ENCODE data around the gene PPP1R15B. TPM values are rescaled to one million over a fixed set of nuclear protein-coding genes. Genes with fewer than 3 reads are reported as not detected.

PPP1R15B gene
- total RNA-seq, 1 donor from 2014 or later, result 132 TPM

- DNase-seq (ENCODE audit: low spot score), result no peak
Measured at GRCh38 chr1:204421441-204421840, 9.8 kb upstream of the PPP1R15B start.

- DNase-seq (ENCODE audit: low spot score), result no peak
Measured at GRCh38 chr1:204420039-204421004, 8.7 kb upstream of the PPP1R15B start.

GRCh38 chr1:204419064-204419403 is 7.4 kb upstream of the PPP1R15B start:
- no peak for DNase-seq (ENCODE audit: low spot score)

- DNase-seq (ENCODE audit: low spot score), result no peak
Measured at GRCh38 chr1:204418174-204419063, 6.8 kb upstream of the PPP1R15B start.

GRCh38 chr1:204417074-204417997 is 5.7 kb upstream of the PPP1R15B start:
- no peak for DNase-seq (ENCODE audit: low spot score)

GRCh38 chr1:204416589-204417073 is 5.0 kb upstream of the PPP1R15B start:
- DNase-seq (ENCODE audit: low spot score), result no peak

- DNase-seq (ENCODE audit: low spot score), result no peak
Measured at GRCh38 chr1:204415351-204415750, 3.7 kb upstream of the PPP1R15B start.

GRCh38 chr1:204414016-204414415 is 2.4 kb upstream of the PPP1R15B start:
- DNase-seq (ENCODE audit: low spot score), result no peak

- no peak for DNase-seq (ENCODE audit: low spot score)
Measured at GRCh38 chr1:204413170-204413535, 1.5 kb upstream of the PPP1R15B start.

- DNase-seq (ENCODE audit: low spot score), result no peak
Measured at GRCh38 chr1:204410688-204411450, 748 bp downstream of the PPP1R15B start.

GRCh38 chr1:204409836-204410687 is 1.6 kb downstream of the PPP1R15B start:
- no peak for DNase-seq (ENCODE audit: low spot score)

GRCh38 chr1:204409123-204409522 is 2.5 kb downstream of the PPP1R15B start:
- DNase-seq (ENCODE audit: low spot score), result no peak

- DNase-seq (ENCODE audit: low spot score), result no peak
Measured at GRCh38 chr1:204408602-204409001, 3.0 kb downstream of the PPP1R15B start.

- DNase-seq (ENCODE audit: low spot score), result no peak
Measured at GRCh38 chr1:204408074-204408507, 3.5 kb downstream of the PPP1R15B start.

- DNase-seq (ENCODE audit: low spot score), result no peak
Measured at GRCh38 chr1:204407295-204407971, 4.2 kb downstream of the PPP1R15B start.

- no peak for DNase-seq (ENCODE audit: low spot score)
Measured at GRCh38 chr1:204406621-204407020, 5.0 kb downstream of the PPP1R15B start.

GRCh38 chr1:204405988-204406387 is 5.6 kb downstream of the PPP1R15B start:
- no peak for DNase-seq (ENCODE audit: low spot score)

GRCh38 chr1:204404629-204405028 is 7.0 kb downstream of the PPP1R15B start:
- DNase-seq (ENCODE audit: low spot score), result no peak
